ENCODE measurements around the gene ZNF618.

The ZNF618 gene

DNA sequence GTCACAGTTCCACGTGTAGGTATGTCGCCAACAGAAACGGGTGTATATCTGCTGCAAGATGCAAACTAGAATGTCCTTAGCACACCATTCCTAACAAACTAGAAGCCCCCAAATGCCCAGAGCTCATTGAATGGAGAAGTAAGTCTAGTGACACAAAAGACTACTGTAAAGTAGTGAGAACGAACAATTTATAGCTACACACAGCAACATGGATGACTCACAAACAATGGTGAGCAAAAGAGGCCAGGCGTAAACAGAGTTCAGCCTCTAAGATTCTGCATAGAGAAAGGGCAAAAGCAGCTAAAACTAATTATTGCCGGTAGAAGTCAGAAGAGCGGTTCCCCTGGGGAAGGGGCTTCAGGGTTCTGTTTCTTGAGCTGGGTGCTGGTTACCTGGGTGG lies 127.2 kb downstream of the ZNF618 start:
- DNase-seq = no peak

DNA sequence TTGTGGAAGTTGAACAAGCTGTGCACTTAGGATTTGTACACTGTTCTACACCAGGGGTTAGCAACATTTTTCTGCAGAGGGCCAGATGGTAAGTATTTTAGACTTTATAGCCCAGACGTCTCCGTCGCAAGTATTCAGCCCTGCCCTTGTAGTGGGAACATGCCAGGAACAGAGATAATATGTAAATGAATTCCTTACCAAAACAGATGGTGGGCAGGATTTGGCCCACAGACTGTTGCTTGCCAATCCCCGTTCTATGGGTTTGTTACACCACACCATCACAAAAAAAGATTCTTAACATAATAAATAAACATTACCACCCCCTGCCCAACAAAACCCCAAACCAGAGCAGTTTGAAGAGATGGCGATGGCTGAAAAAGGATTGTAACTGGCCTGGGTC lies 127.6 kb downstream of the ZNF618 start:
- DNase-seq = no peak

DNA sequence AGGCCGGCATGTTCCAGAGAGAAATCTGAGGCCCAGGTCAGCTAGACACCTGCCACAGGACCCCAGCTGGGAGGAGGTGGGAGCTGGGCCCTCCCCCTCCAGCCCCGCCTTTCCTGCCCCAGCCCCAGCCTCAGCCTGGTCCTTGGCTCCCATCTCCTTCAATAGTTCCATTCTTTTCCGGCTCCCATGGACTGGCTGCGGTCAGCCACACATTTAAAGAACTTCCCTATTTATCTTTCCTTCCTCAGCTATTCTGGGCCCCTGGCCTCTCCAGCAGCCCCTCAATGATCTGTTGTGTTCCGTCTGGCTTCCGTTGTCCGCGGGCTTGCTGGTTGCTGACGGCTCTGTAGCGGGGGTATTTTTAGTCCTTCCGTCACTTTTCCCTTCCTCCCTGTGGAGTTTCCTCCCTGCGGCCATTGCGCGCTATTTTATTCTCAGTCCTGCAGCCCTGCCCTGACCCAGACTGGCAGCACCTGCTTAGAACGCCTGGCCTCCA lies 128.2 kb downstream of the ZNF618 start:
- no peak for DNase-seq

DNA sequence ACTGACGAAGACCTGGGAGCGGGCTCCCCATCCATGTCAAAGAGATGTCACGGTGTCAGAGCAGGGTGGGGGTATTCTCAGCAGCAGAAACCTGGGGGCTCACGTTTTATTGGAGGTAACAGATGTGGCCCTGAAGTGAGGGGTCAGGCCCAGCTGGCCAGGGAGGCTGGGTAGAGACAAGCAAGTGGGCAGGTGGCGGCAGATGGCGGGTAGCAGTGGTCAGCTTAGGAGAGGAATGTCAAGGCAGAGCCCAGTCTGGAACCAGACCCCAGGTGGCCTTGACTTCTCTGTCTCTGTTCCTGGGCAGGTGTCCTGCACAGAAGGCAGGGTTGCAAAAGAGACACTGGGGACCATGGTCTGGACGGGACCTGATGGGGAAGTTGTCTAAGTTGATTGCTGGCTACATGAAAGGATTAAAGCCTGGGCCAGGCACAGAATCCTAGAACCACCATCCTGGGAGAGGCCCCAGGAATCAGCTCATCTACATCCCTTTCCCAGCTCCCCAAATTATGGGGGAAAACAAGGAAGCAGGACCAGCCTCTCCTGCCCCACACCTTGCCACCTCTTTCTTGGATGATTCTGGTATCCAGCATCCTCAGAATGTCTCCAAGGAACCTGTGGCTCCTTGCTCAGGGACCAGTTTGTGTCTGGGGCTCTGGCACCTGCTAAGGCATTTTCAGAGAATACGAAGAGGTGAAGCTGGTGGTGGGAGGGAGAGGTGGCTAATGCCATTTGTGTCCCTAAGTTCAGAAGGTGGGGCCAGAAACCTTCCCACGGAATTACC lies 129.5 kb downstream of the ZNF618 start:
- no peak for DNase-seq

DNA sequence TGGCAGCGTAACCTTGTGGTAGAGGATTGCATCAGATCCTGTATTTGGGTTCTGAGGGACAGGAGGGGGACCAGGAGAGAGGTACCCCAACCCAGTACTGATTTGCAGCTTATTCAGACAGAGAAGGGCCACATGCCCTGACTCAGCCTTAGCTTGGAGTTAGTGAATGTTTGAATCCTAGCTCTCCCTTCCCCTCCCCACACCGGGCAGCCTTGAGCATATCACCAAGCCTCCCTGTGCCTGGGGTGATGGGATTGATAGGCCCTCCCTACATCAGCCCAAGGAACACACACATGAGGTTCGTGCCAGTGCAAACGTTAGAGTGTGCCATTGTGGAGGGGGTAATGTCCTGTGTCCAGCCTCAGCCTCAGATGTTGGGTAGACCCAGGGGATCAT lies 130.0 kb downstream of the ZNF618 start:
- no peak for DNase-seq

DNA sequence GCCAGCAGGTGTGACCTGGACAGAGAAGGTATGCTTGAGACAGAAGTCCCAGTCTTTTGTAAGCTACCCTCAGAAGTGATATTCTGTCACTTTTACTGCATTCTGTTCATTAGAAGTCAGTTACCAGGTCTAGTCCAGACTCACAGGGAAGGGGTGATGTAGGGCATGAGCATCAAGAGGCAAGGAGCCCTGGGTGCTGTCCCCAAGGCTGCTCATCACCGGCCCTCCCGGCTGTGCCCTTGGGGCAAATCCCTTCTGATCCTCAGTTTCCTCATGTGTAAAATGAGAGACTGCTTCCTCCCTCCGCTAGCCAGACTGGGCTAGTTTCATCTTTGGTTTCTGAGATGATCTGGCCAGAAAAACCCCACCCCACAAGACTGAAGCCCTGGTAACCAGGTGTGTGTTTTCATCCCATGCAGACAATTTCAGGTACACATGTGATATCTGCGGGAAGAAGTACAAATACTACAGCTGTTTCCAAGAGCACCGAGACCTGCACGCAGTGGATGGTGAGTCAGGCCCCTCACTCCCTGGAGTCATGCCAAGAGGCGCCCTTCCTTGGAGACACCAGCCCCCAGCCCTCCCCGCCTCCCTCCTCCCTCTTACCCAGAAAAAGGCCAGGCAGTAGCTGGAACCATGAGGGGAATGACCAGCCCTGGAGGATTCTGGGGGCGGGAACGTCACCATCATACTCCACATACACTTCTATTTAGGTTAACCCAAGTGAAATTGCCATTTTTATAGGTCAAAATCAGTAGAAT lies 131.0 kb downstream of the ZNF618 start:
- no peak for DNase-seq

DNA sequence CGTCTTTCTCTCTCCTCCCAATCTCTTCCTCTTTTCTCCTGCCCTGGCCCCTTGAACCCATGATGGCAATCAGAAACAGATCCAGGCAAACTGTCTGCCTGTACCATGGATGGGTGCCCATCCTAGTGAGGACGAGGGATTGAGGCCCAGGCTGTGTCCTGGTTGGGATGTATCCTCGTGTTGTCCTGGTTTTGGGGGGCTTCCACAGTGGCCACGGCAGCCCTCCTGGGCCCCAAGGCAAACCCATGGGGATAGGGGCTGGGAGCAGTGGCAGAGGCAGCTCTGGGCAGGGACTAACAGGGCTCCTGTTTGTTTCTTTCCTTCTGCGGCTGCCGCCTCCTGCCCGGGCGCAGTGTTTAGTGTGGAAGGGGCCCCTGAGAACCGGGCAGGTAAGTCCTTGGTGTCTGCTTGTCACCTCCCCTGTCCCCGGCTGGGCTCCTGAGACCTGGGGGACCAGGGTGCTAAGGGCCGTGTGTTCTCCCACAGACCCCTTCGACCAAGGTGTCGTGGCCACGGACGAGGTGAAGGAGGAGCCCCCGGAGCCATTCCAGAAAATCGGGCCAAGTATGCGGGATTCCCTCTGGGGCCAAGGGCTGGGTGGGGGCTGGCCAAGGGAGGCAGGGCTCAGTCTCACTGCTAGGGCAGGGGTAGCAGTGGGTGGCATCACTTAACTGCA lies 132.0 kb downstream of the ZNF618 start:
- DNase-seq = no peak

DNA sequence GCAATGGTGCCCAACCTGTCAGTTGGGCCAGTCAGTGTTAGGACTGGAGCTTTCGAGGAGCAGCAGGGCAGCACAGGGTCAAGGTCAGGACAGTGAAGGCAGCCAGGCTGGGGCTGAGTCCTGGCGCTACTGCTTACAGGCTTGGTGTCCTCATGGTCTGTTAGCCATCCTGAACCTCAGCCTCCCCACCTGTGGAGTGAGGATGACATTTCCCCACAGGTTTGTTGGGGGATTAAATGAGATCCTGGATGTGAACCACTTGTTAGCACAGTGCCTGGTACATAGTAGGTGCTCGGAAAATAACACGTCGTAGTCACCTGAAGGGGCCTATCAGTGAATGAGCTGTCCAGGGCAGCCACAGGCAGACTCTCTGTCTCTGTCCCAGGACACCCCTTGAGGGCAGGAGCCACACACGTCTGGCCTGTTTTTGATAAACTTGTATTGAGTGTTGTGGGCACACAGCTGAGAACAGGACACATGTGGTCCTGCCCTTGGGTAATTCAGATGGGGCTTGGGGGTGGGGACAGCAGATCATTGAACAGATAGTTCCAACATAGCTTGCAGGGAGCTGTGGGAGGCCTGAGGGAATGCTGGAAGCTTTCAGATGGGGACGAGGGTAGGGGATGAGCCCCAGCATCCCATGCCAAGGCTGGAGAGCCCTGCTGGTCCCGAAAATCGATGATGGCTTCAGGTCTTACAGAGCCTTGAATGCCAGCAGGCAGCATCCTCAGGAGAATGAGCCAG lies 132.7 kb downstream of the ZNF618 start:
- no peak for DNase-seq

DNA sequence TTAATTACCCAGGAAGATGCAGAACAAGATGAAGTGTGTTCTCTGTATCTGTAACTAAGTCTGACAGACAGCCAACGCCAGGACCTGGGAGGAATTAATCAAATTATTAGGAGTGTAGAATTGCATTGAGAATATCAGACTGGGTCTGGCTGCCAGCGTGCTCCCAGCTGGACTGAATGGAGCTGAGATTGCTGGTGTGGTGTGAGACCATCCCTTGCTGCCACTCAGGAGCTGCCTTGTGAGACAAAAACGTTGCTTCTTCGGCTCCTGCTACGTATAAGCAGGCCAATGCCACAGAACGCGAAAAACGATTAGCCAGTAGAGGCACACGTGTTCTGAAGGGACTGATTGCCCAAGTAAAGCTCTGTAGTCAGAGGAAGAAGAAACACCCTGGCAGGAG lies 135.2 kb downstream of the ZNF618 start:
- DNase-seq = no peak

DNA sequence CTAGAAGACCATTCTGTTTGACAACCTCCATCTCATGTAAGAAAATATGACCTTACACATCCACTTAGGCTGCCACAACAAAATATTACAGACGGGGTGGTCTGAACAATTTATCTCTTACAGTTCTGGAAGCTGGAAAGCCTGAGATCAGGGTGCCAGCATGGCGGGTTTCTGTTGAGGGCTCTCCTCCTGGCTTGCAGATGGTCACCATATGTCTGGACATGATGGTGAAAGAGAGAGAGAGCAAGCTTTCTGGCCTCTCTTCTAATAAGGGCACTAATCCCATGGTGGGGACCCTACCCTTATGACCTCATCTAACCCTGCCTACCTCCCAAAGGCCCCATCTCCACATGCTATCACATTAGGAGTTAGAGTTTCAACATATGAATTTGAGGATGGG lies 136.0 kb downstream of the ZNF618 start:
- no peak for DNase-seq

DNA sequence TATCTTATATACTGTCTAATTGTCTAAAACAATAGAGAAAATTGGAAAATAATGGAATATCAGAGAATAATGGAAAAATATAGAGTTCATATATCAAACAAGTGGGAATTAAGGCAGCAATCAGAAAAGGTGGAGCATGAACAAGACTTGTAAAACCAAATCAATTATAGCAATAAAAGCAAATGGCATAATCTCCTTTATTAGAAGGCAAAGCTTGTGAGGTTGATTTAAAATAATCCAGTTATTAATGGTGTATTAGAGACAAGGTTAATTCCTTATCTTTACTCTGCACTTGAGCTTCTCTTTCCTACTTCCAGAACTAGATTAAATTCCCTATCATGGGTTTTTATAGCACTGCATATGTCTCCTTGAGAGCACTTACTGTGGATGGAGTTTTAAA lies 137.9 kb downstream of the ZNF618 start:
- no peak for DNase-seq

DNA sequence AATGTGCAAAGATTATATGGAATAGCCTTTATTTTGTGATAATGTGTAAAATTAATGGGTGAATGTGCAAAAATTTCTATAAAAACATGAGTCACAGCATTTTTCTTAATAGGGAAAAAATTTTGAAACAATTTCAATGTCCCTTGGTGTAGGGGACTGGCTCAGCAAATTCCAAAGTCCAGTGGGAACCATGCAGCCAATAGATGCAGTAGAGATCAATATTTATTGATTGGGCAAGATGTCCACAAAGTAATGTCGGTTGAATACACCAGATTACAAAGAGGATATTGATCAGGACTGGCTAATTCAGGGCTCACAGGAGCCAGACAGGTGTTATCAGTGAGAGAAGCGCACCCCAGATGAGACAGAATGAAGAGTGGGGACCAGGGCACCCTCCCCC lies 139.5 kb downstream of the ZNF618 start:
- no peak for DNase-seq

DNA sequence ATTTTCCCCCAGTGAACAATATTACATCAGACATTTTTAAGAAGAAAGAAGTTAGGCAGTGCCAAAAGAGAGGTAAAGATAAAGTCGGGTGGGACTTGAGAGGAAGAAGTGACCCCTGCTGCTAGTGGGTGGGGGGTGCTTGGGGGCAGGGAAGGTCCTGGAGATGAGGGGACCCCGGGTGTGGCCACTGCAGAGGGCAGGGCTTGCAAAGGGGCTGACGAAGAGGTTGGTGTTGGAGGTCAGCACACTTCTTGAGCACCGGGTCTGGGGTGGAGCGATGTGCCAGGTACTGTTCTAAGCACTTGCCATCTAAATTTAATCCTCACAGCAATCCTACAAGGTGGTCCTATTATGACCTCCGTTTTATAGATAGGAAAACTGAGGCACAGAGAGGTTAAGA lies 140.0 kb downstream of the ZNF618 start:
- DNase-seq = no peak

DNA sequence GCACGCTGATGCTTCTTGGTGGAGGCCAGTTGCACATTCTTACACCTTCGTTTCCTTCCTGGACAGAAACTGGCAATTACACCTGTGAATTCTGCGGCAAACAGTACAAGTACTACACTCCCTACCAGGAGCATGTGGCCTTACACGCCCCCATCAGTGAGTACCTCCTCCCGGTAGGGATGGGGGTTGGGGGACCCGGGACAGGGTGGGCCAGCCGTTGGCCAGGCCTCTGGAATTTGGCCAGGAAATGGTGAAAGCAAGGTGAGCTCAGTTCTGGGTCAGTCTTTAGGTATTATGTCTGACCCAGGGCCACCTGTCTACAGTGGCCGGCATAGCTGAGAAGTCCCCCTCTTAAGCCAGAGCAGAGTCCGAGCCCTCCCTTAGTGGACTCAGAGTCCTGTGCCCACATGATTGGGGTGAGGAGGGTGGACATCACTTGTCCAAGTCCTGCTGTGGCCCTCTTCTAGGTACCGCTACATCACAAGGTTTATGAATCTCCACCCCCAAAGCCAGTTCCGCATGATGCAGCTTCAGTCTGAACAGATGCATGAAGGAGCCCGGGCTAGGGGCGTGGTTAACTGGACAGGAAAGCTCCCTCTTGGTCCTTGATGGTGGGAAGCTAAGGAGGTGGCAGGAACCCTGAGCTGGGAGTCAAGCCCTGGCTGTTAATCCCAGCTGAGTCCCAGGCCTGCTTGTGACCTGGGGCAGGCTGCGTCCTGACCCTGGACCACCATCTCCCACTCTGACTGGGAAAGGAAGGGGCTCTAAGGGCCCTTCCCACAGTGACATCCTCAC lies 140.7 kb downstream of the ZNF618 start:
- no peak for DNase-seq

DNA sequence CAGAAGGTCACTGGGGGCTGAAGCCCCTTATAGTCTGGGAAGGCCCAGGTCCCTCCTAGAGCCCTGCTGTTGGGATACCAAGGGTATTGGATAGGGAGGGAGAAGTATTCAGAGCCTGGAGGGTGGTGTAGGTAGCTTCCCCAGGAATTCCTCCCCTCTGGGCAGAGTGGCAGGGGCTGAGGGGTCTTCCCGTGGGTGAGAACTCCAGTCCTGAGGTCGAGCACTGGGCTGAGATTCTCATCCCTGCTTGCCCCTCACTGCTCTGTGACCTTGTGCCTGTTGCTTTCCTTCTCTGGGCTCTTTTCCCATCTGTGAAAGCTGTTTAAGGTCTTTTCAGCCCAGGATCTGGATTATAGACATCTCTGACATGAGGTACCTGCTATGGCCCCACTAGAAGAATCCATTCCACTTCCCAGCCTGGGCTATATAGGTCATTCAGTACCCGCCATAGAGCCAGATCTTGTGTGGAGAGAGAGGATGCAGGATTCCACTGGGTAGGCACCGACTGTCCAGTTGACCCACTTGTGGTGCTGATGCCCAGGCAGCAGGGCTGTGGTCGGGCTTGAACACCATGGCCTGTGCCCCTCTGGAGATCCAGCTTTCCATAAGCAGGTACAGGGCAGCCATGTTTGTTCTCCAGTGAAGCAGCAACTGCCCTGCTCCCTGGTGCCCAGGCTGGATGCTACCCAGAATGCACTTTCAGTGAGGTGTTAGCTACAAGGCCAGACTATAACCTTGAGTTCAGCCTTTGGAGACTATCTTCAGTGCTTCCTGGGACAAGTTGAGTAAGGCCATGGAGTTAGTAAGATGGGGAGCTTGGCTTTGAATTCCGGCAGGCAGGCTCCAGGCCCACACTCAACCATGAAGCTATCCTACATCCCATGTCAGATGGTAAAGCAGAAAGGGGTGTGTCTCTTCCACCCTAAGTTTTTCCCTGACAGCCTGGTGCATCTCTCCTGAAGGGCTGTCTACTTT lies 141.9 kb downstream of the ZNF618 start:
- no peak for DNase-seq

DNA sequence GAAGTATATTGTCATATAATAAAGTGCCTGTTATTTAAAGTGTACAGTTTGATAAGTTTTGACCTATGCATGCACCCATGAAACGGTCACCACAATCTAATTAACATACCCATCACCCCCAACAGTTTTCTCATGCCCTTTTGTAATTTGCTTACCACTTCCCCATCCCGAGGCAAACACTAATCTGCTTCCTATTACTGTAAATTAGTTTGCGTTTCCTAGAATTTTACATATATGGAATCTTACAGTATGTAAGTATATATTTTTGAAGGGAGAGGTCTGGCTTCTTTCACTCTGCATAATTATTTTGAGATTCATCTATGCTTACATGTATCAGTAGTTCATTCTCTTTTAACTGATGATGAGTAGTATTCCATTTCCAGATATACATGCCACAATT lies 145.5 kb downstream of the ZNF618 start:
- no peak for DNase-seq

DNA sequence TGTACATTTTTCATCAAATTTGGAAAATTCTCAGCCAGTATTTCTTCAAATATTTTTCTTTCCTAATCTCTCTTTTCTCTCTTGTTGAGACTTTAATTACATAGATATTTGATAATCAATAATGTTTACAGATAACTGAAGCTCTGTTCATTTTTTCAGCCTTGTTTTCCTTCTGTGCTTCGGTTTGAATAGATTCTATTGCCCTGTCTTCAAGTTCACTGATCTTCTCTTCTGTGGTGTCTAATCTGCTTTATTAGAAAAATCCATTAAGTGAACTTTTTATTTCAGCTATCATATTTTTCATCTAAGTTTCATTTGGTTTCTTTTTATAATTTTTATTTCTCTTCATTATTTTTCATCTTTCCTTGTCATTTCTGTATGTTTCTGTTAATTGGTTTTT lies 147.9 kb downstream of the ZNF618 start:
- no peak for DNase-seq

DNA sequence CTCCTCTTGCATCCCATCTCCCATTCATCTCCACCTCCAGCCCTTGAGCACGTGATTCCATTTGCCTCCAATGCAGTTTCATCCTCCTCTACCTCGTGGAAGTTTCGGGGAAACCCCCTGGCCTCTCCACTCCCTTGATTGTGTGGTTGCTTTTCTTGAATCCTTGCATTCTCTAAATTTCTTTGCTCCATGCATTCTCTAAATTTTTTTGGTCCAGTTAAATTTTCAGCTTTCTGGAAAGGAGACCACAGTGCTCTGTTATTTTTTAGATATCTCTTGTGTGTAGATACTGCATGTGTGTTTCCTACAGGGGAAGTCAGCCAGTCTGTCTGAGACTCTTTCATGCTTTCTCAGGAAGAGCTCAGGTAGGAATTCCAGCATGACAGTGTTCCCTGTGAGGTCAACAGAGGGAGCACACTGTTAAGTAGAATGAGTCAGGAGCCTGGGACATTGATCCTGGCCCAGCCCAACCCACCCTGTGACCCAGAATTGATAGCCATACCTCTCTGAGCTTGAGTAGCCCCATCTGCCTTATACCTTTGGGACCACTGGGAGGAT lies 149.2 kb downstream of the ZNF618 start:
- DNase-seq = peak; percentile 38

DNA sequence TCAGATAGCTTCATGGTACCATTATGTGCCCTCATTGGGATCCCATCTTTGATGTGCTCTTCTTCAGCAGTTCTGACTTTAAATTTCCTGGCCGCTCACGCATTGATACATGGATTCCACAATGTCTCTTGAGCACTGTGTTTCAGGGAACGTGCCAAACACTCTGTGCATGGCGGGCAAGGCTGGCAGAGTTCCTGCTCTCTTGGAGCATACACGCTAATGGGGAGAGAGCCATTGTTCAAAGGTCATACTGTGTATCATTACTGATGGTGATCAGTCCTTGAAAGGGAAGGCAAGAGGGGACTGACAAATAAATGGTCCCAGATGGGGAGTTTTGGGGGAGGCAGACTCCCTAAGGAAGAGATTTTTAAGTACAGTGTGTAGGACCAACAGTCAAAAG lies 149.7 kb downstream of the ZNF618 start:
- DNase-seq = no peak

DNA sequence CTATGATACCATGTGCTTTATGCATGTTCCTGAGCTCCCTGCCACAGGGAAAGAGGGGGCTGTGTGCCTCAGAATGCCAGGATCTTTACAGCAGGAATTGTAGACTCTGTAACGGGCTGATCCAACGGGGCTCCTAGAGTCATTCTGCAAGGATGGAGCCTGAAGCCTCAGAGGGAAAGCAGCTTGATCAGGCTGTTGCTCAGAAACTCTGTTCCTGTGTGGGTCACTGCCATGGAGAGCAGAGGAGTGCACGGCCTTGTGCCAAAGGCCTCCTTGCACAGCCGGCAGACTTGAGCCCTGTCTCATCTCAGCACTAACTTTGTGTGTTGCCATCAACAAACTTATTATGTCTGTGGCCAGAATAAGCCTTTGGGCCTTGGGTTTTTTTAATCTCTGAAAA lies 150.2 kb downstream of the ZNF618 start:
- no peak for DNase-seq

Data from fibroblast of skin of back (primary cell).